Liver (tissue), 3 donors: ENCODE measurements around the gene BZW2.

Experiments
- ATF3 ChIP-seq: IDR thresholded peaks from 2 replicates; pipeline ENCODE4 v1.6.1; 2016; ENCODE audit warnings: antibody characterized with exemption
- EGR1 ChIP-seq, 2 donors: IDR thresholded peaks; 2 replicates each; pipeline ENCODE4 v1.6.1; 2016 to 2018; ENCODE audit warnings: antibody characterized with exemption in 2 of 2, low read depth in 2 of 2
- FOXA1 ChIP-seq: IDR thresholded peaks from 2 replicates; pipeline ENCODE4 v1.6.1; 2016; ENCODE audit warnings: antibody characterized with exemption
- MAX ChIP-seq: IDR thresholded peaks from 2 replicates; pipeline ENCODE4 v1.6.1; 2016; ENCODE audit warnings: antibody characterized with exemption
- REST ChIP-seq: IDR thresholded peaks from 2 replicates; pipeline ENCODE4 v1.6.1; 2016; ENCODE audit warnings: antibody characterized with exemption, mild to moderate bottlenecking
- TAF1 ChIP-seq: conservative IDR thresholded peaks from 2 replicates; pipeline ENCODE4 v1.6.1; 2016; ENCODE audit warnings: antibody characterized with exemption, mild to moderate bottlenecking
- YY1 ChIP-seq: IDR thresholded peaks from 2 replicates; pipeline ENCODE4 v1.6.1; 2016; ENCODE audit warnings: antibody characterized with exemption, mild to moderate bottlenecking
- TF ChIP-seq, protein P1 (sequence below): fragments of 150-350 bp; IDR thresholded peaks from 2 replicates; pipeline ENCODE4 v1.5.1; 2017; ENCODE audit warnings: improper control_type of control experiment, low read depth, low read length; ENCODE audit not compliant: missing input control
- donor health status: healthy.
- donor health status: healthy.

GRCh38 chr7:16656141-16656540 lies 10.2 kb downstream of the BZW2 start:
- TF ChIP-seq, protein P1, sequence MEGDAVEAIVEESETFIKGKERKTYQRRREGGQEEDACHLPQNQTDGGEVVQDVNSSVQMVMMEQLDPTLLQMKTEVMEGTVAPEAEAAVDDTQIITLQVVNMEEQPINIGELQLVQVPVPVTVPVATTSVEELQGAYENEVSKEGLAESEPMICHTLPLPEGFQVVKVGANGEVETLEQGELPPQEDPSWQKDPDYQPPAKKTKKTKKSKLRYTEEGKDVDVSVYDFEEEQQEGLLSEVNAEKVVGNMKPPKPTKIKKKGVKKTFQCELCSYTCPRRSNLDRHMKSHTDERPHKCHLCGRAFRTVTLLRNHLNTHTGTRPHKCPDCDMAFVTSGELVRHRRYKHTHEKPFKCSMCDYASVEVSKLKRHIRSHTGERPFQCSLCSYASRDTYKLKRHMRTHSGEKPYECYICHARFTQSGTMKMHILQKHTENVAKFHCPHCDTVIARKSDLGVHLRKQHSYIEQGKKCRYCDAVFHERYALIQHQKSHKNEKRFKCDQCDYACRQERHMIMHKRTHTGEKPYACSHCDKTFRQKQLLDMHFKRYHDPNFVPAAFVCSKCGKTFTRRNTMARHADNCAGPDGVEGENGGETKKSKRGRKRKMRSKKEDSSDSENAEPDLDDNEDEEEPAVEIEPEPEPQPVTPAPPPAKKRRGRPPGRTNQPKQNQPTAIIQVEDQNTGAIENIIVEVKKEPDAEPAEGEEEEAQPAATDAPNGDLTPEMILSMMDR: no peak
- TF ChIP-seq YY1 (no peak), EGR1 (IDR thresholded peaks at IDR 0.05; ENCODE audit: low read depth in 2 of 2) (no peak), TAF1 (no peak), ATF3 (no peak), MAX (no peak), REST (no peak), FOXA1 (no peak)
